HG03103 (cell line): ENCODE data around the gene PCK2.

Experiments used
- ATAC-seq: cut with Tn5 transposase; IDR thresholded peaks from one replicate; pipeline ENCODE4 v1.9.1; 2021; ENCODE audit warnings: low read depth; ENCODE audit not compliant: unreplicated experiment

Gene PCK2

GRCh38 chr14:24060984-24061913 lies 32.9 kb upstream of the PCK2 start:
- no peak for ATAC-seq

GRCh38 chr14:24062216-24062980 lies 31.7 kb upstream of the PCK2 start:
- no peak for ATAC-seq

DNA sequence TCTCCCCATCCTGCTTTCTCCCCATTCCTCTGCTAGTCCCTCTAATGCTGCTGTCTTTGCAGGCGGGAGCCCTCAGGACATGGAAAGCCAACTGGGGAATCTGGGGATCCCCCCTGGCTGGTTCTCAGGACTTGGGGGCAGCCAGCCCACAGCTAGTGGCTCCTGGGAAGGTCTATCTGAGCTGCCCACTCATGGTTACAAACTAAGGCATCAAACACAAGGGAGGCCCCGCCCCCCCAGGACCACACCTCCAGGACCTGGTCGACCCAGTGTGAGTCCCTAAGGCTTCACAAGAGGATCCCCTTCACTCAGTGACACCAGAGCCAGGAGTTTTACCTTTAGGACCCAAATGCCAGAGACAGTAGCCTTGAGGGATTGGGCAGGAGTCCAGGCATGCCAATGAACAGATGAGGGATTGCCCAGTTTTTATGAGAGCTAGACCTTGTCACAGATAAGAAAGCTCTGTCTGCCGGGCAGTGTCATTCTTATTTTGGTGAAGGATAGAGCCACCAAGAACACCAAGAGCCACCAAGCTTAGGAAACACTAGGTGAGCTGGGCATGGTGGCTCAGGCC lies 30.8 kb upstream of the PCK2 start:
- no peak for ATAC-seq

GRCh38 chr14:24064091-24064795 lies 29.9 kb upstream of the PCK2 start:
- ATAC-seq, result no peak

DNA sequence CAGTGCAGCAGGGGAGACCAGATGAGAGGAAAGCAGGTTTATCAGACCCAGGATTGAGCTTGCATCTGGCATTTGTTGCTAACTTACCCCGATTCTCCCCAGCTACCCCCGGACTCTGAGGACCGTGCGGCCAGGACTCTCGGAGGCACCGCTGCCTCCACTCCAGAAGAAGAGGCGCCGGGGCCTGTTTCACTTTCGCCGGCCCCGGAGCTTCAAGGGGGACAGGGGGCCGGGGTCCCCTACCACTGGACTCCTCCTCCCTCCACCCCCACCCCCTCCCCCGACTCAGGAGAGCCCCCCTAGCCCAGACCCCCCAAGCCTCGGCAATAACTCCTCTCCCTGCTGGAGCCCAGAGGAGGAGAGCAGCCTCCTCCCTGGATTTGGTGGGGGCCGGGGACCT lies 29.3 kb upstream of the PCK2 start:
- no peak for ATAC-seq

DNA sequence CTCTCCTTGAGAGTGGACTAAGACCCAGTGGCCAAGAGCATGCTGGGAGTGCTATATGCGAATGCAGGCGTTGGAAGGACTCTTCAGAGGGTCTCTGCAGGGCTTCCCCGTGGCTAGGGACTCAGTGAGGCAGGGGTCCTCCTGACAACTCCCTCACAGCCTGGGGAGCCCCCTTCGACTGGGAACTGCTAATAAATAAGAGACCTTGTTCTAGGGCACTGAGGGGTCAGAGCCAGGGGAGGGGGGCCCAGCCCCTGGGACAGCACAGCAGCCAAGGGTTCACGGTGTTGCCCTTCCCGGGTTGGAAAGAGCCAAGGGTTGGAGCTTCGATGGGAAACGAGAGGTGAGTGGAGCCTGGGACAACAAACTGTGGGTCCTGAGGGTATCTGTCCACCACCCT lies 28.7 kb upstream of the PCK2 start:
- ATAC-seq, result no peak

- ATAC-seq, result no peak
These were observed 27.5 kb upstream of the PCK2 start for GRCh38 chr14:24066496-24067132.

- ATAC-seq, result no peak
These were observed 26.7 kb upstream of the PCK2 start for GRCh38 chr14:24067133-24068082.

GRCh38 chr14:24068711-24069410 lies 25.2 kb upstream of the PCK2 start:
- ATAC-seq, result no peak

- no peak for ATAC-seq
These were observed 24.7 kb upstream of the PCK2 start for GRCh38 chr14:24069411-24069735.

DNA sequence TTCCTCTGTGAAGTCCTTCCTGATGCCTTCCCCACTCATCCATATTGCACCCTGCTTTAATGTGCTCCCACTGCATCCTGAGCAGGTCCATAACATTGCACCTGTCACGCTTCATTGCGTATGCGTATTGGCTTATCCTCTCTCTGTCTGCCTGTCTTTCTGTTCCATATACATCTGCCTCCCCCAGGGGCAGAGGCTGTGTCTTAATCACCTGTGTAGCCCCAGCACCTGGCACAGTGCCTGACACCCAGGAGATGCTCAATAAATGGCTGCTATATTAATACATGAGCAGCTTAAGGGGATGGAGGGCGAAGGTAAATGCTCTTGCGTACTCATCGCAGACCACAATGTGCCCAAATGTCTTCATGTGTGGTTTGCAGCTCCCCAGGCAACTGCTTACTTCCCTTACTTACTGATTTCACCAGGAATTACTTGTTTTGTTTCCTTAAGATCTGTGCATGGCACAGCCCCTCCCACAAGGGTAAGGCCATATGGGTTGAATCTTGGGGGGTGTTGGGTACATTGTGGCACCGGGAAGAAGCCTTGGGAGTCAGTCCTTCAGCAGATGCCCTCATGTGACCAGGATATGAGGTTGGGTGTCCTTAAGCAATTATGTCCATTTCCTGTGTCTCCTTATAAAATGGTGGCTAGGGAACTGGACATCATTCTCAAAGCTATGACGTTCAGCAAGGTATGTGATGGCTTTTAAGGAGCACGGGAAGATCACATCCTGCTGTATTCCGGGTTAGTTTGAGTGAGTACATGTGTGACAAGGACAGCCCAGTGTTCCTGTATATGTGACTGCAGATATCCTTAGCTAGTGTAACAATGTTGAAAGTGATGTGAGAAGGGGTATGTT lies 23.6 kb upstream of the PCK2 start:
- ATAC-seq, result no peak

GRCh38 chr14:24071144-24071697 lies 22.9 kb upstream of the PCK2 start, which contains the start of gene CPNE6:
TSS of gene CPNE6 (plus strand) at chr14:24071562. CDS start at chr14:24072937, 1,375 bp downstream.
- no peak for ATAC-seq

GRCh38 chr14:24071836-24072430 lies 22.2 kb upstream of the PCK2 start:
- ATAC-seq, result no peak

GRCh38 chr14:24072436-24072835 lies 21.7 kb upstream of the PCK2 start:
- no peak for ATAC-seq

DNA sequence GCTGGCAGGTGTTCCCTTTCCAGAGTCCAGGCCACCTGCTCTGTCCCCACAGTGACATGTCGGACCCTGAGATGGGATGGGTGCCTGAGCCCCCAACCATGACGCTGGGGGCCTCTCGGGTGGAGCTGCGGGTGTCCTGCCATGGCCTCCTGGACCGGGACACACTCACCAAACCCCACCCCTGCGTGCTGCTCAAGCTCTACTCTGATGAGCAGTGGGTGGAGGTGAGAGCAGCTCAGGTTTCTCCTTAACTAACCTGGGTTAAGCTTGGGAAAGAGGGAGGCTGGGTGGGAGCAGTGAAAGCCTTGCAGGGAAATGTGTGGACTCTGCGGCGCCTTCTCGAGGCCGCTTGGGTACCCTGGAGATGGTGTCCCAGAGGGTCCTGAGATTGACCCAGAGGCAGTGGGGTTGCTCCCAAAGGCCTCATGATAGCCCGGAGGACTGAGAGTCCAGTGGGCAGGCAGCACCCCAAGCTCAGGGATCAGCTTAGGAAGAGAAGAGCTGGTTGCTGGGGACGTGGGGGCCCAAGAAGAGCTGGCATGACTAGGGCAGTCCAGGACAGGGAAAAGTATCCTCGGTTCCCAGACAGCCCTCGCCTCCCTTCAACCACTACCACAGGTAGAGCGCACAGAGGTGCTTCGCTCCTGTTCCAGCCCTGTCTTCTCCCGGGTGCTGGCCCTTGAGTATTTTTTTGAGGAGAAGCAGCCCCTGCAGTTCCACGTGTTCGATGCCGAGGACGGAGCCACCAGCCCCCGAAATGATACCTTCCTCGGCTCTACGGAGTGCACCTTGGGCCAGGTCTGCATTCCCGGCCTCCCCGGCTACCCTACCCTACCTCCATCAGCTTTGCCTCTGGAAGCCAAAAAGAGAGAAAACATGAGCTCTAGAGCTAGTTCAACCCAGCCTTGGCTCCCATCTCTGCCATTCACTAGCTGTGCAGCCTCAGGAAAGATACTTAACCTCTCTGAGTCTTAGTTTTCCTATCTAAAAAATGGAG lies 20.9 kb upstream of the PCK2 start:
- ATAC-seq, result no peak
